ENCODE data around the gene MSI2. TPM values are rescaled to one million over a fixed set of nuclear protein-coding genes. Genes with fewer than 3 reads are reported as not detected.

The MSI2 gene
- total and polyA plus RNA-seq, 9 of the 15 experiments (the other 6 are each of a cell fraction or from before 2014, with no cell fraction given): 4.6 to 61.8 (median 42.4) TPM

DNA sequence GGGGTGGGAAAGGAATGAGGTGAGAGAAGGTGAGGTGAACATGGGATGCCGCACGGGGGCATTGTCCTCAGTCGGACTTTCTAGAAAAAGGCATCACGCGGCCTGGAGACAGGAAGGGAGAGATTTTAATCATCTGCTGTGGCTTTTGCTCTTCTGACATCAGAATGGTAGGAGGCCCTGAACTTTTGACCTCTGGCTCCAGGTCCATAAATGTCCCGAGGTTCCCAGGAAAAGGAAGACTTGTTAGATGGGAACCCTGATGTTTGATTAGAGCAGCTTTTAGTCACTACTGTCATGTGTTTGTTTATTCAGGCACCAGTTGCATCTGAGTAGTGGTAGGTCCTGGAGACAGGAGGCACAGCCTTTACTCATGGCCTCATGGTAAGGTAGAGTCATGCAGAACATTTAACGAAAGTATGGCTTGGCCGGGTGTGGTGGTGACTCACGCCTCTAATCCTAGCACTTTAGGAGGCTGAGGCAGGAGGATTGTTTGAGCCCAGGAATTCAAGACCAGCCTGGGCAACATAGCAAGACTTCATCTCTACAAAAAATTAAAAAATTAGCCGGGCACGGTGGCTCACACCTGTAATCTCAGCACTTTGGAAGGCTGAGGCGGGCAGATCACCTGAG, 203.1 kb downstream of the MSI2 start (continued):
- TF ChIP-seq ELF2 (CRISPR knock-in tag; IDR thresholded peaks at IDR 0.05) (0 out of 2 replicates have a peak, but pooled peaks have one; percentile 31), PML (IDR thresholded peaks at IDR 0.05; ENCODE audit: low read length) (no peak), CCNT2 (IDR thresholded peaks at IDR 0.05; ENCODE audit: borderline replicate concordance, extremely low read depth, insufficient read length, low read depth, low read length) (peak; percentile 20), CEBPB (tag; IDR thresholded peaks at IDR 0.05) (no peak), ZNF507 (tag; conservative IDR thresholded peaks at IDR 0.05) (no peak), ETV5 (CRISPR knock-in tag; IDR thresholded peaks at IDR 0.05; ENCODE audit: low read depth) (peak; percentile 76), MYBL2 (IDR thresholded peaks at IDR 0.05; ENCODE audit: low read depth) (no peak), MYBL2 (CRISPR knock-in tag; IDR thresholded peaks at IDR 0.05; ENCODE audit: borderline replicate concordance) (no peak), SIX5 (IDR thresholded peaks at IDR 0.05; ENCODE audit: borderline replicate concordance in 1 of 2, insufficient read depth in 1 of 2, low read depth in 1 of 2, low read length in 2 of 2) (no peak), FOSL1 (tag; conservative IDR thresholded peaks at IDR 0.05) (peak; percentile 96), RNF2 (IDR thresholded peaks at IDR 0.05) (peak; percentile 58; the same call in 1 of the 2 replicates), ATF3 (IDR thresholded peaks at IDR 0.05) (peak; percentile 92), ATF3 (CRISPR knock-in tag; conservative IDR thresholded peaks at IDR 0.05) (peak; percentile 45; the same call in 1 of the 2 replicates), RCOR1 (IDR thresholded peaks at IDR 0.05; ENCODE audit: borderline replicate concordance in 1 of 2, low read depth in 2 of 2, low read length in 2 of 2) (peak in 1 of 2 experiments; percentile 86; a peak in 2 of 4 replicates), MCM7 (IDR thresholded peaks at IDR 0.05) (no peak), ZNF274 (IDR thresholded peaks at IDR 0.05; ENCODE audit: borderline replicate concordance, low read depth, low read length) (no peak), CEBPZ (IDR thresholded peaks at IDR 0.05; ENCODE audit: borderline replicate concordance, low read depth, low read length) (no peak), MCM3 (IDR thresholded peaks at IDR 0.05) (no peak), HLTF (IDR thresholded peaks at IDR 0.05) (no peak), CREB3L1 (IDR thresholded peaks at IDR 0.05; ENCODE audit: borderline replicate concordance, low read depth) (no peak), TAL1 (IDR thresholded peaks at IDR 0.05) (no peak)
- TF ChIP-seq, protein P1, sequence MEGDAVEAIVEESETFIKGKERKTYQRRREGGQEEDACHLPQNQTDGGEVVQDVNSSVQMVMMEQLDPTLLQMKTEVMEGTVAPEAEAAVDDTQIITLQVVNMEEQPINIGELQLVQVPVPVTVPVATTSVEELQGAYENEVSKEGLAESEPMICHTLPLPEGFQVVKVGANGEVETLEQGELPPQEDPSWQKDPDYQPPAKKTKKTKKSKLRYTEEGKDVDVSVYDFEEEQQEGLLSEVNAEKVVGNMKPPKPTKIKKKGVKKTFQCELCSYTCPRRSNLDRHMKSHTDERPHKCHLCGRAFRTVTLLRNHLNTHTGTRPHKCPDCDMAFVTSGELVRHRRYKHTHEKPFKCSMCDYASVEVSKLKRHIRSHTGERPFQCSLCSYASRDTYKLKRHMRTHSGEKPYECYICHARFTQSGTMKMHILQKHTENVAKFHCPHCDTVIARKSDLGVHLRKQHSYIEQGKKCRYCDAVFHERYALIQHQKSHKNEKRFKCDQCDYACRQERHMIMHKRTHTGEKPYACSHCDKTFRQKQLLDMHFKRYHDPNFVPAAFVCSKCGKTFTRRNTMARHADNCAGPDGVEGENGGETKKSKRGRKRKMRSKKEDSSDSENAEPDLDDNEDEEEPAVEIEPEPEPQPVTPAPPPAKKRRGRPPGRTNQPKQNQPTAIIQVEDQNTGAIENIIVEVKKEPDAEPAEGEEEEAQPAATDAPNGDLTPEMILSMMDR (IDR thresholded peaks at IDR 0.05 in 2 of 3, conservative IDR thresholded peaks at IDR 0.05 in 1 of 3; ENCODE audit: insufficient read depth in 2 of 3, low read depth in 1 of 3, low read length in 3 of 3): peak; percentile 50 to 67 (median 65); a peak in 5 of 6 replicates

Measured in K562 (cell line).